HepG2 (cell line): Measurements from ENCODE around the gene SLC4A2.

Experiments
- NBN ChIP-seq: fragments of 450-650 bp; conservative IDR thresholded peaks from 2 replicates; pipeline ENCODE4 v1.6.1; 2017
- RCOR2 ChIP-seq: IDR thresholded peaks from 2 replicates; pipeline ENCODE4 v1.6.1; 2016; ENCODE audit warnings: missing biosample characterization, missing genetic modification reagents
- ZNF589 ChIP-seq: sonication (generic); formaldehyde crosslinking; conservative IDR thresholded peaks from 2 replicates; pipeline ENCODE4 v1.8.0; 2022; ENCODE audit warnings: mild to moderate bottlenecking, moderate library complexity, missing genetic modification reagents
- ZNF670 ChIP-seq: sonication (generic); formaldehyde crosslinking; IDR thresholded peaks from 2 replicates; pipeline ENCODE4 v1.8.0; 2022; ENCODE audit warnings: mild to moderate bottlenecking, missing genetic modification reagents, borderline replicate concordance

- TF ChIP-seq RCOR2 (CRISPR knock-in tag) (no peak), NBN (no peak), ZNF589 (no peak), ZNF670 (CRISPR knock-in tag) (no peak)
Observed at GRCh38 chr7:151045967-151046366, 13.4 kb upstream of the SLC4A2 start.
